ENCODE results near the gene COL2A1. TPM values are rescaled to one million over a fixed set of nuclear protein-coding genes. Genes with fewer than 3 reads are reported as not detected.

COL2A1 gene
- total and polyA plus RNA-seq, 4 donors, result 321 TPM; not detected in 3

- TF ChIP-seq HNF4G (IDR thresholded peaks at IDR 0.05) (no peak), FOXA1 (IDR thresholded peaks at IDR 0.05) (no peak)
Measured at GRCh38 chr12:47988073-47989022, 15.9 kb downstream of the COL2A1 start (continued).

- no peak overlapping the region for H3K4me3 ChIP-seq (ENCODE audit: low read depth in 1 of 3, low read length in 3 of 3)
- DNase-seq (ENCODE audit: low spot score), result no peak
- H3K27ac ChIP-seq (ENCODE audit: low read depth in 1 of 2, low read length in 2 of 2), result no peak overlapping the region
- no peaks in the 10 kb centered on the region for H3K9me3 ChIP-seq (ENCODE audit: control insufficient read depth in 4 of 4, low read length in 3 of 4)
- no peaks in the 10 kb centered on the region for H3K4me1 ChIP-seq (ENCODE audit: control insufficient read depth in 4 of 4, insufficient read depth in 4 of 4, low read length in 3 of 4)
- TF ChIP-seq FOXA2 (IDR thresholded peaks at IDR 0.05), result no peak
- no peak for TF ChIP-seq NR2F2 (IDR thresholded peaks at IDR 0.05)
- TF ChIP-seq SP1 (IDR thresholded peaks at IDR 0.05), result no peak
- TF ChIP-seq ZBTB33 (IDR thresholded peaks at IDR 0.05), result no peak
- TF ChIP-seq GABPA (IDR thresholded peaks at IDR 0.05 in 1 of 2, conservative IDR thresholded peaks at IDR 0.05 in 1 of 2), result no peak
- TF ChIP-seq HNF4A (conservative IDR thresholded peaks at IDR 0.05), result no peak
- TF ChIP-seq YY1 (IDR thresholded peaks at IDR 0.05), result no peak
- no peak overlapping the region for H3K9ac ChIP-seq (ENCODE audit: low read depth in 1 of 2, low read length in 2 of 2)
- H3K27me3 ChIP-seq (ENCODE audit: control insufficient read depth in 4 of 4, insufficient read depth in 4 of 4, low read length in 3 of 4), result no peaks in the 10 kb centered on the region
- H3K36me3 ChIP-seq (ENCODE audit: control insufficient read depth in 4 of 4, insufficient read depth in 3 of 4, low read depth in 1 of 4, low read length in 3 of 4), result no peaks in the 10 kb centered on the region
- 94% methylated on average over 14 of the region's 14 CpGs for WGBS
Measured at GRCh38 chr12:47987411-47988072, 16.7 kb downstream of the COL2A1 start.

GRCh38 chr12:47986832-47987231 is 17.4 kb downstream of the COL2A1 start:
- 89% methylated on average over 5 of the region's 5 CpGs for WGBS
- H3K36me3 ChIP-seq (ENCODE audit: control insufficient read depth in 4 of 4, insufficient read depth in 3 of 4, low read depth in 1 of 4, low read length in 3 of 4), result no peaks in the 10 kb centered on the region

More at GRCh38 chr12:47986832-47987231, 17.4 kb downstream of the COL2A1 start:
- H3K4me3 ChIP-seq (ENCODE audit: low read depth in 1 of 3, low read length in 3 of 3), result no peak overlapping the region
- H3K4me1 ChIP-seq (ENCODE audit: control insufficient read depth in 4 of 4, insufficient read depth in 4 of 4, low read length in 3 of 4), result no peaks in the 10 kb centered on the region
- no peak overlapping the region for H3K9ac ChIP-seq (ENCODE audit: low read depth in 1 of 2, low read length in 2 of 2)
- no peaks in the 10 kb centered on the region for H3K9me3 ChIP-seq (ENCODE audit: control insufficient read depth in 4 of 4, low read length in 3 of 4)
- no peak overlapping the region for H3K27ac ChIP-seq (ENCODE audit: low read depth in 1 of 2, low read length in 2 of 2)
- no peaks in the 10 kb centered on the region for H3K27me3 ChIP-seq (ENCODE audit: control insufficient read depth in 4 of 4, insufficient read depth in 4 of 4, low read length in 3 of 4)
- TF ChIP-seq FOXA2 (IDR thresholded peaks at IDR 0.05), result no peak
- no peak for TF ChIP-seq HNF4A (conservative IDR thresholded peaks at IDR 0.05)
- TF ChIP-seq MAX (IDR thresholded peaks at IDR 0.05), result no peak
- no peak for TF ChIP-seq HNF4G (IDR thresholded peaks at IDR 0.05)
- no peak for TF ChIP-seq FOXA1 (IDR thresholded peaks at IDR 0.05)
- TF ChIP-seq JUND (IDR thresholded peaks at IDR 0.05), result no peak
- TF ChIP-seq RXRA (IDR thresholded peaks at IDR 0.05), result no peak
- no peak for TF ChIP-seq SP1 (IDR thresholded peaks at IDR 0.05)
- TF ChIP-seq TAF1 (conservative IDR thresholded peaks at IDR 0.05), result no peak
- no peak for TF ChIP-seq RAD21 (IDR thresholded peaks at IDR 0.05)
- TF ChIP-seq EGR1 (IDR thresholded peaks at IDR 0.05; ENCODE audit: low read depth in 2 of 2), result no peak
- no peak for TF ChIP-seq GABPA (IDR thresholded peaks at IDR 0.05 in 1 of 2, conservative IDR thresholded peaks at IDR 0.05 in 1 of 2)
- TF ChIP-seq REST (IDR thresholded peaks at IDR 0.05), result no peak
- no peak for DNase-seq (ENCODE audit: low spot score)

All from liver (tissue), 9 donors.